ENCODE data around the gene KDM5A. TPM values are rescaled to one million over a fixed set of nuclear protein-coding genes. Genes with fewer than 3 reads are reported as not detected.

Gene KDM5A
- total and polyA plus RNA-seq, 4 donors: 6.2 to 101 (median 36.1) TPM

- Histone ChIP-seq H3K27ac (ENCODE audit: low read depth in 1 of 2, low read length in 1 of 2) (no peak overlapping the region), H3K9ac (ENCODE audit: insufficient read depth in 1 of 2, low read length in 2 of 2) (no peak overlapping the region), H3K27me3 (ENCODE audit: control insufficient read depth in 3 of 3, insufficient read depth in 3 of 3, low read length in 2 of 3) (no peaks in the 10 kb centered on the region), H3K4me3 (no peak overlapping the region), H3K36me3 (ENCODE audit: control insufficient read depth in 4 of 4, insufficient read depth in 4 of 4, low read length in 4 of 4) (no peaks in the 10 kb centered on the region), H3K9me3 (ENCODE audit: control insufficient read depth in 4 of 4, insufficient read depth in 3 of 4, low read length in 3 of 4) (peaks cover 0 to 3% (median 0%) of the 10 kb centered on the region in 4 donors), H3K4me1 (ENCODE audit: control insufficient read depth in 5 of 5, insufficient read depth in 5 of 5, low read length in 5 of 5) (no peaks in the 10 kb centered on the region)
- TF ChIP-seq CTCF (IDR thresholded peaks at IDR 0.05; ENCODE audit: control extremely low read depth, extremely low read depth): no peak
- ATAC-seq (ENCODE audit: insufficient read depth, low FRiP score): no peak
- no peak for DNase-seq
- WGBS, 2 donors: 53 to 72% methylated on average over 4 of the region's 4 CpGs
Measured at GRCh38 chr12:243381-243780, 145.7 kb downstream of the KDM5A start.

- Histone ChIP-seq H3K27ac (ENCODE audit: low read depth in 1 of 2, low read length in 1 of 2) (no peak overlapping the region), H3K9ac (ENCODE audit: insufficient read depth in 1 of 2, low read length in 2 of 2) (no peak overlapping the region), H3K4me3 (no peak overlapping the region), H3K36me3 (ENCODE audit: control insufficient read depth in 4 of 4, insufficient read depth in 4 of 4, low read length in 4 of 4) (no peaks in the 10 kb centered on the region), H3K27me3 (ENCODE audit: control insufficient read depth in 3 of 3, insufficient read depth in 3 of 3, low read length in 2 of 3) (no peaks in the 10 kb centered on the region), H3K9me3 (ENCODE audit: control insufficient read depth in 4 of 4, insufficient read depth in 3 of 4, low read length in 3 of 4) (peaks cover 0 to 3% (median 0%) of the 10 kb centered on the region in 4 donors), H3K4me1 (ENCODE audit: control insufficient read depth in 5 of 5, insufficient read depth in 5 of 5, low read length in 5 of 5) (no peaks in the 10 kb centered on the region)
- TF ChIP-seq CTCF (IDR thresholded peaks at IDR 0.05; ENCODE audit: control extremely low read depth, extremely low read depth): no peak
- DNase-seq: no peak
- 92 to 95% methylated on average over 15 of the region's 15 CpGs for WGBS, 2 donors
- ATAC-seq (ENCODE audit: insufficient read depth, low FRiP score): no peak
Measured at GRCh38 chr12:242496-242895, 146.6 kb downstream of the KDM5A start.

- 95% methylated on average over 9 of the region's 9 CpGs for WGBS, 2 donors
- H3K27ac ChIP-seq (ENCODE audit: low read depth in 1 of 2, low read length in 1 of 2): no peak overlapping the region
- H3K9ac ChIP-seq (ENCODE audit: insufficient read depth in 1 of 2, low read length in 2 of 2): no peak overlapping the region
- no peak for ATAC-seq (ENCODE audit: insufficient read depth, low FRiP score)
- DNase-seq: no peak
- H3K36me3 ChIP-seq (ENCODE audit: control insufficient read depth in 4 of 4, insufficient read depth in 4 of 4, low read length in 4 of 4): no peaks in the 10 kb centered on the region
- peaks cover 0 to 6% (median 1%) of the 10 kb centered on the region in 4 donors for H3K9me3 ChIP-seq (ENCODE audit: control insufficient read depth in 4 of 4, insufficient read depth in 3 of 4, low read length in 3 of 4)
- H3K27me3 ChIP-seq (ENCODE audit: control insufficient read depth in 3 of 3, insufficient read depth in 3 of 3, low read length in 2 of 3): no peaks in the 10 kb centered on the region
- H3K4me1 ChIP-seq (ENCODE audit: control insufficient read depth in 5 of 5, insufficient read depth in 5 of 5, low read length in 5 of 5): no peaks in the 10 kb centered on the region
- H3K4me3 ChIP-seq: no peak overlapping the region
- TF ChIP-seq CTCF (IDR thresholded peaks at IDR 0.05; ENCODE audit: control extremely low read depth, extremely low read depth): no peak
Measured at GRCh38 chr12:241266-241665, 147.9 kb downstream of the KDM5A start.

GRCh38 chr12:240566-240965 lies 148.6 kb downstream of the KDM5A start:
- Histone ChIP-seq H3K9ac (ENCODE audit: insufficient read depth in 1 of 2, low read length in 2 of 2) (no peak overlapping the region), H3K4me1 (ENCODE audit: control insufficient read depth in 5 of 5, insufficient read depth in 5 of 5, low read length in 5 of 5) (no peaks in the 10 kb centered on the region), H3K4me3 (no peak overlapping the region), H3K36me3 (ENCODE audit: control insufficient read depth in 4 of 4, insufficient read depth in 4 of 4, low read length in 4 of 4) (no peaks in the 10 kb centered on the region), H3K27ac (ENCODE audit: low read depth in 1 of 2, low read length in 1 of 2) (no peak overlapping the region), H3K27me3 (ENCODE audit: control insufficient read depth in 3 of 3, insufficient read depth in 3 of 3, low read length in 2 of 3) (no peaks in the 10 kb centered on the region), H3K9me3 (ENCODE audit: control insufficient read depth in 4 of 4, insufficient read depth in 3 of 4, low read length in 3 of 4) (peaks cover 0 to 6% (median 1%) of the 10 kb centered on the region in 4 donors)
- 89 to 91% methylated on average over 9 of the region's 9 CpGs for WGBS, 2 donors
- no peak for TF ChIP-seq CTCF (IDR thresholded peaks at IDR 0.05; ENCODE audit: control extremely low read depth, extremely low read depth)
- no peak for ATAC-seq (ENCODE audit: insufficient read depth, low FRiP score)
- no peak for DNase-seq

All from lung (tissue), 12 donors.